Activated CD4-positive, alpha-beta T cell treated with anti-CD3 and anti-CD28 coated beads for 36 hours (primary cell): ENCODE results near the gene RALGPS1. TPM values are rescaled to one million over a fixed set of nuclear protein-coding genes. Genes with fewer than 3 reads are reported as not detected.

Experiments used
- ATAC-seq: fragments of 200-7000 bp; cut with Tn5 transposase; one replicate; pipeline ENCODE4 v1.10.0; 2021; ENCODE audit warnings: mild to moderate bottlenecking, moderate library complexity
- CTCF ChIA-PET: fragments of 350-600 bp; sonication (Branson Sonifier 250); formaldehyde crosslinking; loops from one replicate; lab custom pipeline; 2021; ENCODE audit warnings: antibody characterized with exemption; lab: Charles Lee
- POLR2A ChIA-PET: fragments of 350-600 bp; sonication (Branson Sonifier 250); formaldehyde crosslinking; loops from one replicate; lab custom pipeline; 2021; ENCODE audit warnings: antibody characterized with exemption, inconsistent platforms; lab: Charles Lee
- DNase-seq: peaks from one replicate; pipeline ENCODE4 v3.0.0-alpha.2; 2020
- H3K27ac Mint-ChIP-seq: one replicate; pipeline ENCODE4 v1.8.0; 2021; ENCODE audit warnings: mixed read lengths
- H3K27me3 Mint-ChIP-seq: one replicate; pipeline ENCODE4 v1.8.0; 2021; ENCODE audit warnings: mixed read lengths
- H3K36me3 Mint-ChIP-seq: one replicate; pipeline ENCODE4 v1.8.0; 2021; ENCODE audit warnings: low read depth, mixed read lengths
- H3K4me1 Mint-ChIP-seq: one replicate; pipeline ENCODE4 v1.8.0; 2021; ENCODE audit warnings: mixed read lengths
- H3K4me3 Mint-ChIP-seq: one replicate; pipeline ENCODE4 v1.8.0; 2021; ENCODE audit warnings: mild to moderate bottlenecking, moderate library complexity, mixed read lengths
- H3K9me3 Mint-ChIP-seq: one replicate; pipeline ENCODE4 v1.8.0; 2021; ENCODE audit warnings: low read depth, mixed read lengths
- intact Hi-C, 2 experiments: fragments of 100-400 bp; cut with DNase I in 1 of 2; cut with micrococcal nuclease in 1 of 2; formaldehyde crosslinking; loops; one replicate each; pipeline versions ENCODE4 v1.14.2 to v1.15.1; 2022 to 2024; cut with DNase I, micrococcal nuclease
- total RNA-seq, 2 experiments: library from RNA; stranded (reverse); gene quantifications; one replicate each; pipeline ENCODE4 v1.2.3, GENCODE V29; 2021

The RALGPS1 gene
- total RNA-seq, 2 experiments from 2014 or later, result 1.2 to 2.2 TPM

GRCh38 chr9:127211983-127212382 is 297.4 kb downstream of the RALGPS1 start:
- POLR2A ChIA-PET, result no interaction called here
- Mint-ChIP-seq H3K27ac (no peak overlapping the region), H3K27me3 (no peaks in the 10 kb centered on the region), H3K9me3 (no peaks in the 10 kb centered on the region), H3K4me1 (peaks cover 4% of the 10 kb centered on the region), H3K4me3 (no peak overlapping the region), H3K36me3 (no peaks in the 10 kb centered on the region)
- CTCF ChIA-PET, result no interaction called here
- ATAC-seq (no peak), DNase-seq (no peak)
- intact Hi-C loops, result loop anchor here in 1 of 2 experiments (5.0 kb wide), 1 partner anchor 135 kb away; no protein-coding TSS in a partner anchor

DNA sequence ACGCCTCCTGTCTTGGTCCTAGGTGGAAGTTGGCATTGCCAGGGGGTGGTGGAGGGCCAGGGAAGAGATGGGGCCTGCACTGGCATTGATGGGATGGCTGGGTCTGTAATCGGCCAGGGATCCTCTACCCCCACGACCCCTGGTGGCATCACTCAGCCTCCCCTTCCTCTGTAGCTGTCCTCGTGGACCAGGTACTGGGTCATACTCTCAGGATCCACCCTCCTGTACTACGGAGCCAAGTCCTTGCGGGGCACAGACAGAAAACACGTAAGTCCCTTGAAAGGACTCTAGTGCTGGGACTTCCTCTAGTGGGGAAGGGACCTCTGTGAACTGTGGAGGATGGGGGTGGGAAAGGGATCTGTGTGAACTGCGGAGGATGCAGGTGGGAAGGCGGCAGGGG is 297.9 kb downstream of the RALGPS1 start:
- CTCF ChIA-PET, result interaction anchor here (0.9 to 1.2 kb wide), 2 partner anchors 53 to 77 kb away, joined by 3 read pairs; no protein-coding TSS in a partner anchor
- Mint-ChIP-seq H3K36me3 (no peaks in the 10 kb centered on the region), H3K4me3 (no peak overlapping the region), H3K4me1 (peaks cover 4% of the 10 kb centered on the region), H3K27me3 (no peaks in the 10 kb centered on the region), H3K27ac (no peak overlapping the region), H3K9me3 (no peaks in the 10 kb centered on the region)
- POLR2A ChIA-PET, result no interaction called here
- ATAC-seq, result no peak
- intact Hi-C loops, result loop anchor here in 1 of 2 experiments (5.0 kb wide), 1 partner anchor 135 kb away; no protein-coding TSS in a partner anchor
- no peak for DNase-seq

GRCh38 chr9:127213859-127214258 is 299.3 kb downstream of the RALGPS1 start:
- H3K27ac Mint-ChIP-seq, result no peak overlapping the region
- no peak for DNase-seq
- ChIA-PET POLR2A (no interaction called here), CTCF (interaction anchor here (0.7 to 2.4 kb wide), 6 partner anchors 9 to 272 kb away, joined by 3 to 12 read pairs (median 8); no protein-coding TSS in a partner anchor)
- no peak overlapping the region for H3K4me3 Mint-ChIP-seq
- intact Hi-C loops, result loop anchor here in 1 of 2 experiments (1.0 to 5.0 kb wide), 5 partner anchors 133 to 241 kb away; partner anchors contain the start of genes SLC2A8 and ZNF79
- H3K9me3 Mint-ChIP-seq, result no peaks in the 10 kb centered on the region
- no peaks in the 10 kb centered on the region for H3K27me3 Mint-ChIP-seq
- H3K4me1 Mint-ChIP-seq, result peaks cover 4% of the 10 kb centered on the region
- H3K36me3 Mint-ChIP-seq, result no peaks in the 10 kb centered on the region
- no peak for ATAC-seq

GRCh38 chr9:127214421-127215267 is 300.1 kb downstream of the RALGPS1 start:
- Mint-ChIP-seq H3K36me3 (no peaks in the 10 kb centered on the region), H3K27me3 (no peaks in the 10 kb centered on the region), H3K9me3 (no peaks in the 10 kb centered on the region), H3K4me1 (peaks cover 4% of the 10 kb centered on the region), H3K27ac (no peak overlapping the region), H3K4me3 (no peak overlapping the region)
- ChIA-PET POLR2A (interaction anchor here (0.7 kb wide), 1 partner anchor 364 kb away, joined by 6 read pairs; no protein-coding TSS in a partner anchor), CTCF (interaction anchor here (0.7 to 2.4 kb wide), 17 partner anchors 9 to 274 kb away, joined by 3 to 12 read pairs (median 4); no protein-coding TSS in a partner anchor)
- DNase-seq (peak; percentile 80), ATAC-seq (peak; percentile 83)
- intact Hi-C loops, result loop anchor here in 1 of 2 experiments (1.0 to 5.0 kb wide), 5 partner anchors 133 to 240 kb away; partner anchors contain the start of genes SLC2A8 and ZNF79

GRCh38 chr9:127215268-127216209 is 301.0 kb downstream of the RALGPS1 start:
- intact Hi-C loops, result loop anchor here in 1 of 2 experiments (2.0 kb wide), 2 partner anchors 209 to 239 kb away; partner anchors contain the start of gene ZNF79
- no peaks in the 10 kb centered on the region for H3K36me3 Mint-ChIP-seq
- no peak overlapping the region for H3K4me3 Mint-ChIP-seq
- H3K4me1 Mint-ChIP-seq, result peaks cover 4% of the 10 kb centered on the region
- POLR2A ChIA-PET, result no interaction called here
- DNase-seq (no peak), ATAC-seq (no peak)
- CTCF ChIA-PET, result interaction anchor here (0.8 to 2.4 kb wide), 15 partner anchors 8 to 343 kb away, joined by 3 to 12 read pairs (median 4); no protein-coding TSS in a partner anchor
- H3K27ac Mint-ChIP-seq, result no peak overlapping the region
- no peaks in the 10 kb centered on the region for H3K9me3 Mint-ChIP-seq
- no peaks in the 10 kb centered on the region for H3K27me3 Mint-ChIP-seq

DNA sequence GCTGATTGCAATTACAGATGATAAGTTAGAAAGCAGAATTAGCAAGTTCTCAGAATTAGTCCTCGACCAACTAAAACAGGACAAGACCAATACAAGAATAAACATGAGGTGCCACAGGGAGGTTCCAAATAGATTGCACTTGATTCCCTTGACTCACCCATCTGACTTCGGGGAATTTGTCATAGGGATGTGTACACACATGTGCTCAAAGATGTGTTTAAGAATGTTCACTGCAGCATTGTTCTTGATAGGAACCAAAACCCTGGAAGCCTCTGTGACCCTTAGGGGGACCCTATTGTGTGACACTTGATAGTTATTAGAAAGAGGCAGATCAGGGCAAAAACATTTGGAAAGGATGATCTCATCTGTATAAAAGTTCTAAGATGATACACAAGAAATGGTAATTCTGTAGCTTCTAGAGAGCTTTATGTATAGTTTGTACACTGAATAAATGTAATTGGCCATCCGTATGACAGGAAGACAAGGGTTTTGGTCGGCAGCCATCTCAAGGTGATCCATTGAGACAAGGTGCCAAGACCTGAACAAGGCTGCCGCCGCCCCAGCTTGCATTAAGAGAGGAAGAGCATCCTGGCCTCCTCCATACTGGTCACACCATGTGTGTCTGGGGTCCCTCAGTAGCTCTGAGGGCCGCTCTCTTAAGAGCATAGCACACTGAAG is 301.8 kb downstream of the RALGPS1 start:
- ChIA-PET CTCF (interaction anchor here (0.6 to 2.4 kb wide), 8 partner anchors 8 to 342 kb away, joined by 3 to 12 read pairs (median 4); no protein-coding TSS in a partner anchor), POLR2A (interaction anchor here (0.6 kb wide), 1 partner anchor 11 kb away, joined by 3 read pairs; no protein-coding TSS in a partner anchor)
- no peaks in the 10 kb centered on the region for H3K36me3 Mint-ChIP-seq
- peaks cover 4% of the 10 kb centered on the region for H3K4me1 Mint-ChIP-seq
- H3K4me3 Mint-ChIP-seq, result no peak overlapping the region
- no peak for ATAC-seq
- no peak overlapping the region for H3K27ac Mint-ChIP-seq
- DNase-seq, result no peak
- no peaks in the 10 kb centered on the region for H3K9me3 Mint-ChIP-seq
- intact Hi-C loops, result no loop called here
- H3K27me3 Mint-ChIP-seq, result no peaks in the 10 kb centered on the region

- H3K36me3 Mint-ChIP-seq, result no peaks in the 10 kb centered on the region
- no peaks in the 10 kb centered on the region for H3K9me3 Mint-ChIP-seq
- ChIA-PET POLR2A (interaction anchor here (0.6 kb wide), 1 partner anchor 11 kb away, joined by 3 read pairs; no protein-coding TSS in a partner anchor), CTCF (interaction anchor here (0.6 to 0.7 kb wide), 2 partner anchors 7 to 12 kb away, joined by 3 to 4 read pairs; no protein-coding TSS in a partner anchor)
- DNase-seq (no peak), ATAC-seq (no peak)
- peaks cover 4% of the 10 kb centered on the region for H3K4me1 Mint-ChIP-seq
- H3K27ac Mint-ChIP-seq, result no peak overlapping the region
- no peak overlapping the region for H3K4me3 Mint-ChIP-seq
- H3K27me3 Mint-ChIP-seq, result no peaks in the 10 kb centered on the region
- intact Hi-C loops, result no loop called here
These were observed 302.3 kb downstream of the RALGPS1 start for GRCh38 chr9:127216888-127217217.

DNA sequence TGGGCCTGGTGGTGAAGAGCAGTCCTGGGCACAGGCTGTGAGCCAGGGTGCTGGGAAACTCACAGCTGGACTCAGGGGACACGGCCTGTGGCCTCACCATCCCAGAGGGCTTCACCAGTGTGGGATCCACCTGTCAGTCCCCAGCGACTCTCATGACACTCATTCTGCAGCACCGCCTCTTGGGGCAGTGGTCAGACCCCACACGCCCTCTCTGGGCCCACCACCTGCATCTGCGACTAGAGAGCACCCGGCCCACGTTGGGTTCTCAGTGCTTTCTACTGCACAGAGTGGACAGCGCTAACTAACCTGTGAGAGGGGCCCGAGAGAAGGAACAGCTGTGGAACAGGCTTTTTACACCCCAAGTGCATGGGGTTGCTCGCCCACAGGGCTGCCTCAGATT is 304.2 kb downstream of the RALGPS1 start:
- POLR2A ChIA-PET, result no interaction called here
- DNase-seq, result no peak
- CTCF ChIA-PET, result interaction anchor here (1.4 kb wide), 1 partner anchor 30 kb away, joined by 3 read pairs; no protein-coding TSS in a partner anchor
- intact Hi-C loops, result no loop called here
- ATAC-seq, result no peak
- no peak overlapping the region for H3K27ac Mint-ChIP-seq
- no peak overlapping the region for H3K4me3 Mint-ChIP-seq
- H3K4me1 Mint-ChIP-seq, result peaks cover 14% of the 10 kb centered on the region
- no peaks in the 10 kb centered on the region for H3K9me3 Mint-ChIP-seq
- peaks cover 6% of the 10 kb centered on the region for H3K27me3 Mint-ChIP-seq
- no peaks in the 10 kb centered on the region for H3K36me3 Mint-ChIP-seq

DNA sequence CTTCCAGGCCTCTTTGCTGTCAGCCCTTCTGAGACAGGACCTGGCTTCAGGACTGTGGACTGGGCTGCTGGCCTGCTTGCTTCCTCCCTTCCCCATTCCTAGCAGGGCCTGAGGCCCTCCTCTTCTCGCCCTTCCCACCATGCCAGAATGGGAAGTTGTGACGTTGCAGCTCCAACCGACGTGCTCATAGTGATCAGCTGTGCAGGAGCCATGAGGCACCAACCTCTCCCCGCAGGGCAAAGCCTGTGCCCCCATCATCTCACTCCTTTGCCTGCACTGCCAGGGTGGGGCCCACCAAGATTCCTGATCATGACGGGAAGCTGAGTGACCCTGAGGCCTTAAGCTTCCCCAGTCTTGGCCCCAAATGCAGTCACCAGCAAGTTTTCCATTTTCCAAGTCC is 304.9 kb downstream of the RALGPS1 start:
- no peak overlapping the region for H3K27ac Mint-ChIP-seq
- H3K27me3 Mint-ChIP-seq, result peaks cover 7% of the 10 kb centered on the region
- DNase-seq (no peak), ATAC-seq (no peak)
- no peaks in the 10 kb centered on the region for H3K9me3 Mint-ChIP-seq
- H3K4me3 Mint-ChIP-seq, result no peak overlapping the region
- CTCF ChIA-PET, result interaction anchor here (1.4 kb wide), 1 partner anchor 29 kb away, joined by 3 read pairs; no protein-coding TSS in a partner anchor
- POLR2A ChIA-PET, result interaction anchor here (0.6 kb wide), 2 partner anchors 202 to 646 kb away, joined by 3 read pairs; no protein-coding TSS in a partner anchor
- H3K4me1 Mint-ChIP-seq, result peaks cover 18% of the 10 kb centered on the region
- intact Hi-C loops, result no loop called here
- no peaks in the 10 kb centered on the region for H3K36me3 Mint-ChIP-seq

- H3K27me3 Mint-ChIP-seq, result peaks cover 14% of the 10 kb centered on the region
- H3K4me1 Mint-ChIP-seq, result peaks cover 24% of the 10 kb centered on the region
- DNase-seq (no peak), ATAC-seq (no peak)
- POLR2A ChIA-PET, result no interaction called here
- H3K9me3 Mint-ChIP-seq, result no peaks in the 10 kb centered on the region
- H3K36me3 Mint-ChIP-seq, result no peaks in the 10 kb centered on the region
- H3K27ac Mint-ChIP-seq, result no peak overlapping the region
- CTCF ChIA-PET, result interaction anchor here (0.6 kb wide), 1 partner anchor 69 kb away, joined by 3 read pairs; no protein-coding TSS in a partner anchor
- H3K4me3 Mint-ChIP-seq, result no peak overlapping the region
- intact Hi-C loops, result loop anchor here (5.0 to 10.0 kb wide), 5 partner anchors 203 to 906 kb away; partner anchors contain the start of genes SH2D3C (in 2 of the 2), EEIG1 (in 1 of the 2), NAIF1 (in 1 of the 2) and PTGES2 (in 1 of the 2)
These were observed 307.1 kb downstream of the RALGPS1 start for GRCh38 chr9:127221695-127222094.
